HG02623 (cell line): ENCODE measurements around the gene NEK5.
A peak's percentile ranks its signal among the peaks of the same experiment; 100 is the strongest.
"Not testable (repeated sequence)": the region's sequence is repeated elsewhere in the genome, so short reads cannot be mapped to it uniquely, and the experiment has no call there.

Experiments
- ATAC-seq: cut with Tn5 transposase; IDR thresholded peaks from one replicate; pipeline ENCODE4 v1.9.1; 2021; ENCODE audit warnings: moderate library complexity; ENCODE audit not compliant: unreplicated experiment

The NEK5 gene

DNA sequence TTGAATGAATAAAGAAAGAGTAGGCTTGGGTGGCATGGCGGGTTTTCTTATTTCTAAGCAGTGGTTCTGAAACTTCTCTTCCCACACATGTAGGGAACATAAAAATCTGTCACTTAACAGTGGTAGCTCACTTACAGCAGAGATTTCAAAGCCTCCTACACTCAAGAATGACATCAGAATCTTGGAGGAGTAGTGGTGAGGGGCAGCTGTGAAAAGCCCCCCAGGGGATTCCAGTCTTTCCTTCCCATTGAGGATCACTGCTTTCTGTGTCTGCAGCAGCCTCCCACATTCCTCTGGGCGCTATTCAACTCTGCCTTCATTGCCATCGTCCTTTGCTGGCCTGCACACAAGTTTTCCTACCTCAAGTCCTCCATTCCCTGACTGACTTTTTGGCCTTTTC, 8.6 kb upstream of the NEK5 start:
- ATAC-seq = no peak

DNA sequence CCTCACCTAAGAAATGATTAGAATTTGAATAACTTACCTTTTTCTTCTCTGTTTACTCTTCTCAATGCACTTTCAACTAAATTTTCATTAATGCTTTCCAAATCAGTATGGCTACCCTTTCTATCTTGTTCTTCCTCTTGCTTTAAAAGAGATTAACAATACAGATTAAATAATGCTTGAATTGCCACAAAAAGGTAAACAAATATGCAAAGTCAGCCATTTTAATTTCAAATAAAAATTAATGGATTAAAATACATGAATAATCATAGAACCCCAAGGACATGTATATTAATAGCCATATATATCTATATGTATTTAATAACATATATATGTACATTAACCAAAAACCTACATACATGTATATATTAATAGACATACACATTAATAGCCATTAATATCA, 7.9 kb upstream of the NEK5 start:
- ATAC-seq = no peak

DNA sequence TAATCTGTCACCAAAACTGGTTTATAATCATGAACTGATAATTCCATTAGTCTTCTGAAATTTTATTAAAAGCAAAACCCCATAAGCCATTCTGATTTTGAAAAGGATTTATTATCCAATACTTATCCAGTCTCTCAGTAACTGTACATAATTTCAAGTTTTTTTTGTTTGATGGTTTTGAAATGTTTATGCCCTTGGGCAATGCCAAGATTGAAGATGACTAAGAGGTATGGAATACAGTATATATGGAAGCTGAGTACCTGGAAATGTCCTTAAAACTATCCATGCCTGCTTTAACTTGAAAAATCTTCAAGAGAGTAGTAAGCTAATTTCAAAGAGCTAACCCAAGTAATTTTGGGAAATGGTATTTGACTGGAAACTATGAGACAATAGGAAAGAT, 1.8 kb upstream of the NEK5 start:
- ATAC-seq = no peak

DNA sequence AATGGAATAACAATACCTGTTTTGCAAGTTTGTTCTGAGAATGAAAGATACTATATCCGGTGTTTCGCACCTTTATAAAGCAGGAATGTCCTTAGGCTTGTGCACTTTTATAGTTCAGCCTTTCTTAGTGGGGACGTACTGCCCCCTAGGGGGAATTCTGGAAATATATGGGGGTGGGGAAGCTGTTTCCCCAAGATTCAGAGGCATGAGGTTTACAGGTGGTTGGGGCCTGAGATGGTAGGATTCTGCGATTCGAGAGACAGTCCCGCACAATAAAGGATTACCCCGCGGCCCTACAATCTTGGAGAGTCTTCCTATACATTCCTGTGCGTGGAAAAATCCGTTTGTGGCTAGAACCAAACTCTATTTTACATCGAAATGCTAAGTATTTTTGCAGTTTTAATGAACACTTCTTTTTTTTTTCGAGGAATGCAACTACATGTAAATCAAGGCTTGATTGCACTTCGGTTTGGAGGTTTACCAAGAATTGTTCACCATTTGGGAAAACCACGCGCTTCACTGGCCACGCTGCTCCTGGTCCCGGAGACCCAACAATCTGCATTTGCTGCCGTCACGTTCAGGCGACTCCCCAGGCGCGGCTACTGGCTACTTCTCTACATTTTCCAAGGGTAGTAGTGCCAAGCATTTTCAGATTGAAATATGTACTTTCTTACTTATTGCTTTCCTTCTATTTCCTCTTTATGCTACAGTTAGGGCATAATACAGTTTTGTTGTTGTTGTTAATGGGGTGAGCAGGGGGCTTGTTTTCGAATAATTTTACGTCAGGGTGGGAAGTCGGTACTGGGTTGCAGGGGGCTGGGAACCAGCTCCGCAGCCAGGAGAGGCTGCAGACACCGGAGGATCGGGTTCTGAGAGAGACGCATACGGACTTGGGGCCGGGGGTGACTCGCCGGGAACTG, 830 bp downstream of the NEK5 start:
- peak; percentile 44 for ATAC-seq

DNA sequence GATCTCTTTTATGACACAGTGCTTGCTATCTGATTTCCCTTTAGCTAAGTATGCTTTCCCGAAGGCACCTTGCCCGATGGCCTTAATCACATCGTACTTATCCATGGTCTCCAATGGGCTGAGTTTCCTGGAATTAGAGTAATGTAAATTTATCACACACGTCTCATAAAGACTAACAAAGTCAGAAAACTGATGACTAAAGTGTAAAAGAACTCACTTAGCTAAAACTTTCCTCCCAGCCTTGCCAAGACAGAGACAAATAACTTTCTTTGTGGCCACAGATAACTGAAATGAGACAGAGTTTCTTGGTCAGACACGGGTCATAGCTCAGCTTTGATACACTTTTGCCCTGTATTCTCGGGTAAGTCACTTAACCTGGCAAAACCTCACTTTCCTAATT, 1.5 kb downstream of the NEK5 start:
- ATAC-seq = peak; percentile 19

DNA sequence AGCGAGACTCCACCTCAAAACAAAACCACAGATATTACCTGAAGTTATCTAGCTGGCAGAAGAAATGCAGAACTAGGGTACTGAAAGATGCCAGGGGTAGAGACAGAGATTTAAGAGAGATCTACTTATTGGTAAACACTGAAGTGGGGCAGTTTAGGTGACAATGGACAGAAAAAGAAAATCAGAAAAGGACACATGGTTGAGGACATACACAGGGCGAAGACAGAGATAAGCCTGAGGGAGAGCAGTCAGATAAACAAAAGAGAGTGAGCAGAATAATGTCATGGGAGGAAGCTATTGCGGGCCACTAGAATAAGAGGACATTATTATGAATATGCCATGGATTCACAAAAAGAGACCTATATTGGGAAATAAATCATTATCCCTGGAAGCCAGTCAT, 3.3 kb downstream of the NEK5 start:
- no peak for ATAC-seq

DNA sequence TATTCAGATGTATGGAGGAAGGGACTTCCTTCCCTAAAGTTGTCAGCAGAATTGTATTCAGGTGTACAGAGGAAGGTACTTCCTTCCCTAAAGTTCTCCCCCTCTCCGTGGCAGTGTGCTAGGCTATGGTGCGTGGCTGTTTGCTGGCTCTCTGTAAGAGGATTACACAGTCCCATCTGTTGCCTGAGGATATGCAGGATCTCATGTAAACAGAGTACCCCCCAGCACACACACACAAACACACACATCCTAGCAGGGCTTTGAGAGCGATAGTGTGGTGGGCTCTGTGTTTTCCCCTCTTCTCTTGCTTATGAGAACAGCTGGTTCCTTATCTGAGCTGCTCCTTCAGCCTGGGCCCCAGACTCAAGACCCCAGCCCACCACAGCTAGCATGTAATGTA, 10.3 kb downstream of the NEK5 start:
- ATAC-seq = no peak

DNA sequence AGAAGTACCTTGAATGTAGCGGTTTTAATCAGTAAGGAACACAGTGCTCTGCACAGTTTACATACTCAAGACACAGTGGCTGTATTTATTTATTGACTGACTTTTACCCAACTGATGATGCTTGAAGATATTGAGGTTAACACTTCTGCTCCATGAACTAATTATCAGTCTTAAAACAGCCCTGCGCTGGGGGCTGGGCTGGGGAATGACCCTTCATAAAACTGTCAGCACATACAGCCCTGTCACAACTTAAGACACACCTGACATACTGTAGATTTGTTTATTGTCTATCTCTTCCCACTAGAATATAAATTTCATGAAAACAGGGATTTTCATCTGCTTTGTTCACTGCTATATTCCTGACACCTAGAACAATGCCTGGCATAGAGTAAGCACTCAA, 10.8 kb downstream of the NEK5 start:
- ATAC-seq = no peak

DNA sequence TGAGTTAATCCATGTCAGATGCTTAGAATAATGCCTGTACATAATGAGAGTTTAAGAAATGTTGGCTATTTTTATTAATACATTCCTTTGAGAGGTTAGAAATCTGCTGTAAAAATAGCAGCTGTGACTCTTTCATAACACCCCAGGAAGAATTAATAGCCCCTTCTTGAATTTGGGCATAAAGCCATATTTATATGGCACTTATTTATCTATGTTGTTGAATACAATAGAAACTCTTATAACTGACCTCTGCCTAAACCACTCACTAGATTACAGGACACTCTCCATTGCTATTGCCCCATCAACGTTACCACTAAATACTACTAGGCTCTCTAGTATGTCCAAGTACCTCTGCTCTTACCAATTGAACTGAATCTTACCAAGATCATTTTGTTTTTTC, 16.3 kb downstream of the NEK5 start:
- no peak for ATAC-seq

DNA sequence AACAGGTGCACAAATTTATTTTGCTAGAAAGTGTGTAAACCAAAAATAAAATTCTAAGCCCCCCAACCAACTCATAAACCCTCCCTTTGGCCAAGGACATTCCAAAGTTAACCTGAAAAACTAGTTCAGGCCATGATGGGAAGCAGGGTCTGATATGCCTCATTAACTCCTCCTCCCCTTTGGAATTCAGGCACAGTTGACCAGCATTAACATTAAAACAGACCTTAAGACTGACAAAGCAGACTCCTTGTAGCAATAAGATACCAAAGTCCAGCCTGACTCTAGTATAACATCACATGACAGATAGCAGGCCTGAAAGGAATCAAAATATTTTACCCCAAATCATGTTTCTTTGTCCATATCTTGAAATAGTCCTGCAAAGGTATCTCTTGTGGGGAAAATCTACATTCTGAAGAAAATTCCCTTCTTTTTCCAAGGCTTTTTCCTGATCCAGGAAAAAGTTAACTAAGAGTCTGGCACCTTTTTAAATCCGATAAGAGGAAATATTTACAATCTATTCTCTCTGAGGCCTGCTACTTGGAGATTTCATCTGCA, 19.7 kb downstream of the NEK5 start:
- no peak for ATAC-seq

DNA sequence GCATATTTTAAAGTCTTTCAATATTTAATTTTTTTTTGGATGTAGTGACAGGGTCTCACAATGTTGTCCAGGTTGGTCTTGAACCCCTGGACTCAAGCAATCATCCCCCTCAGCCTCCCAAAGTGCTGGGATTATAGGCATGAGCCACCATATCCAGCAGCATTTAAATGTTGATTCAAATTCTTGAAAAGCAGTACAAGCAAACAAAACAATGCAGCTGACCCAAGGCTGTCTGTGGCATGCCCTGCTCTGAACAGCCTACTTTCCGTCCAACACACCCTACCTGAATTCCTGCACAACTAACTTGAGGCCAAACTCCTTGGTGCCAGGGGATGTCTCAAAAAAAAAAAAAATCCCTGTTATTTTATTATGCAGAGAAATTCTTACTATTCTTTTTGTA, 23.0 kb downstream of the NEK5 start:
- no peak for ATAC-seq

DNA sequence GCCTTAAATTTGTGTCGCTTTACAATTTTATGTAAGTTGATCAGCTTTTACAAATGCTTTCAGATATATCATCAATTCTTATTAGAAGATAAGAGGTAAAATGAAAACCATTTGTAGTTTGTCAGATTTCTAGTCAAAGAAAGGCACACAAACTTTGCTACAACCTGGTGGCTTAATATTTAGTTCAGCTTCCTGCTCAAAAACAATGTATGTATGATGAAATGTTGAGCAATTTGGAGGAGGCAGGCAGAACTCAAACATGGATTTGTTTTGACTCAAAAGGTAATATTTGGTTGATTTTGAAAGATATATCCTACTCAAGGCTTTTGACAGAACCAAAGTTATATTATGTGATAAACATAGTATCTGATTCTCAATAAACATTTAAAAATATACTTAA, 24.2 kb downstream of the NEK5 start:
- ATAC-seq = no peak

DNA sequence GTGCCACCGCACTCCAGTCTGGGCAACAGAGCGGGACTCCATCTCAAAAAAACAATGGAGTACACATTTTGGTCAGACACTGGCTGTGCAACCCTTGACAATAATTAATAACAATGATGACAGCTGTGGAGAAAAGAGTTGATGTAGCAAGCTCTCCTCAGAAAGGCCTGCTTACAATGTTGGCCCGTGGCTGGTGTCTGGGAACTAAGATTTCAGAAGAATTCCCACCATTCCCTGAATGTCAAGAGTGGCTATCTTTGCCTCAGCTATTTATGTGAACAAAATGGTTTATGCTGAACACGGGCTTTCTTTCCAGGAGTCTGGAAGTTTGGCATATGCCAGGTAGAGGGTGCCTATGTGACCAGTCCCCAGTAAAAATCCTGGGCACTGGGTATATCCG, 25.5 kb downstream of the NEK5 start:
- no peak for ATAC-seq

DNA sequence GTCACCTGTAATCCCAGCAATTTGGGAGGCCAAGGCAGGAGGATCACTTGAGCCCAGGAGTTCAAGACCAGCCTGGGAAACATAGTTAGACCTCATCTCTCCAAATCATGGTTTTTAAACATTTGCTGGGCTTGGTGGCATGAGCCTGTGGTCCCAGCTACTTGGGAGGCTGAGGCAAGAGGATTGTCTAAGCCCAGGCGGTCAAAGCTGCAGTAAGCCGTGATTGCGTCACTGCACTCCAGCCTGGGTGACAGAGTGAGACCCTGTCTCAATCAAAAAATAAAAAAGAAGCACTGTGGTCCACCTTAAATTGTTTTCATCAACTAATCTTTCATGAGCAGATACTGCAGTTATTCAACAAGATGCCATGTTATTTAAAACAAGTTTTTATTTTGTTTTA, 26.4 kb downstream of the NEK5 start:
- ATAC-seq = not testable (repeated sequence)

DNA sequence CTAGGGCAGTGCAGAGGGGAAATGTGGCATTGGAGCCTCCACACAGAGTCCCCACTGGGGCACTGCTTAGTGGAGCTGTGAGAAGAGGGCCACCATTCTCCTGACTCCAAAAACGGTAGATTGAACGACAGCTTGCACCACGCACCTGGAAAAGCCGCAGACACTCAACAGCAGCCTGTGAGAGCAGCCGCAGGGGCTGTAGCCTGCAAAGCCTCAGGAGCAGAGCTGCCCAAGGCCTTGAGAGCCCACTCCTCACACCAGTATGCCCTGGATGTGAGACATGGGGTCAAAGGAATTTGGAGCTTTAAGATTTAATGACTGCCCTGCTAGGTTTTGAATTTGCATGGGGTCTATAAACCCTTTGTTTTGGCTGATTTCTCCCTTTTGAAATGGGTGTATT, 31.7 kb downstream of the NEK5 start:
- no peak for ATAC-seq

DNA sequence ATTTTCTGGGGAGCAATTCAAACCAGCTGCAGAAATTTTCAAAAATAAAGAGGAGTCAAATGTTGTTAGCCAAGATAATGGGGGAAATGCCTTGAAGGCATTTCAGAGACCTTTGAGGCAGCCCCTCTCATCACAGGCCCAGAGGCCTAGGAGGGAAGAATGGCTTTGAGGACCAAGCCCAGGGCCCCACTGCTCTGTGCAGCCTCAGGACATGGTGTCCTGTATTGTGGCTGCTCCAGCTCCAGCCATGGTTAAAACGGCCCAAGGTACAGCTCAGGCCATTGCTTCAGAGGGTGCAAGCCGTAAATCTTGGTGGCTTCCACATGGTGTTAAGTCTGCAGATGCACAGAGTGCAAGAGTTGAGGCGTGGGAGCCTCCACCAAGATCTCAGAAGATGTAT, 32.1 kb downstream of the NEK5 start:
- no peak for ATAC-seq

DNA sequence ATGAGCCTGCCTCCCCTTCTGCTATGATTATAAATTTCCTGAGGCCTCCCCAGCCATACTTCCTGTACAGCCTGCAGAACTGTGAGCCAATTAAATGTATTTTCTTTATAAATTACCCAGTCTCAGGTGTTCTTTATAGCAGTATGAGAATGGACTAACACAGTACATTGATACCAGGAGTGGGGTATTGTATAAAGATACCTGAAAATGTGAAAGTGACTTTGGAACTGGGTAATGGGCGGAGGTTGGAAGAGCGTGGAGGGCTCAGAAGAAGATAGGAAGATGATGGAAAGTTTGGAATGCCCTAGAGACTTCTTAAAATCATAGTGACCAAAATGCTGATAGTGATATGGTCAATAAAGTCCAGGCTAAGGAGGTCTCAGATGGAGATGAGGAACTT, 32.8 kb downstream of the NEK5 start:
- no peak for ATAC-seq

DNA sequence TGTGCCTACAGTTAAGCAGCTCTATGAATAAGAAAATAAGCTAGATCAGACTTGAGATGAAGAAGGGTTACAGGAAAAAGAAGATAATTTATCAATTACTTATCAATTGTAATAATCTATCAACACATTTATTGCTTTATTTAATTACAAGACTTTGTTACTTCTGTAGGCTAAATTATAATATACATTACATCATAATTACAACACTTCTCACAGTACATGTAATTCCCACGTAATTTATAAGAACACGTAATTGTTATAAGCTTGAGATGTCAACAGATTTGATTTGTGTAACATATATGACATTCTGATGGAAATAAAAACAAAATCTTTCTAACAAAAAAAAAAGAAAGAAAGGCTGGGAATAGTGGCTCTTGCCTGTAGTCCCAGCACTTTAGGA, 36.8 kb downstream of the NEK5 start:
- ATAC-seq = no peak

DNA sequence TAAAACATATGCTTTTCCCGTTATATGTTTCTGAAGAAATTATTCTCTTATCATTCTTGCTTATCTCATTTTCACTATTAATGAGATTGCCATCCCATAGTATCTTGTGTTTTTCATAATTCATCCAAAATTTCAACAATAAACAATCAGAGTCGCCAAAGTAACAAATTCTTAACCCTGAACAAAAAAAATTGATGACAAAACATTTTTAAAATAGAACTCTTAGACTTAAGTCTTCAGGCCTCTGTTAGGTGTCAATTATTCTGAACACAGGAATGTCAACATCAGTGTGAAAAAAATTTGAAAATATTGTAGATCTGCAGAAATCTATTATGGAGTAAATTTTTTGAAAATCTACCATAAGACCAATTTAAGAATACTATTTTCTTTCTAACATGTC, 37.4 kb downstream of the NEK5 start:
- ATAC-seq = no peak

DNA sequence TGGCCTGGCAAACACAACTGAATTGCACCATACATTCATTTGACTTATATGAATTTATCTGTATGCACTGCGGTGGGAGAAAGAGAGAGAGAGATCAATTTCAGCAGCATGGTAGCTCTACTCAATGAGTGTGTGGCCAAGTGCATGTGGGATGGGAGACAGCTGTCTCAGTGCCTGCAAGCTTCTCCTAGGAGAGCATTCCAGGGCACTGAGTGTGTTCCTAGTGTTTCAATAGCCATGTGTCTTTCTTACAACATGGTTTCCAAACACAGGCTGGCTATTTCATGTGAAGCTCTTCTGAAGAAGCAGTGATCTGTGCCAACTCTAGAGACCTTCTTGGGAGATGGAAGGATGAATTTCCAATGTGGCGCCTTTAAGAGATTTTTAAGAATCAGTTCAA, 43.5 kb downstream of the NEK5 start:
- no peak for ATAC-seq

DNA sequence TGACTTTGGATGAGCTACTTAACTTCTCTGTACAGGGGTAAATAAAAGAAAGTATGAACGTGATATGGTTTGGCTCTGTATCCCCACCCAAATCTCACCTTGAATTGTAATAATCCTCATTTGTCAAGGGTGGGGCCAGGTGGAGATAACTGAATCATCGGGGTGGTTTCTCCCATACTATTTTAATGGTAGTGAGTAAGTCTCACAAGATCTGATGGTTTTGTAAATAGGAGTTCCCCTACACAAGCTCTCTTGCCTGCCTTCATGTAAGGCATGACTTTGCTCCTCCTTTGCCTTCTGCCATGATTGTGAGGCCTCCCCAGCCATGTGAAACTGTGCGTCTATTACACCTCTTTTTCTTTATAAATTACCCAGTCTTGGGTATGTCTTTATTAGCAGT, 43.9 kb downstream of the NEK5 start:
- not testable (repeated sequence) for ATAC-seq

DNA sequence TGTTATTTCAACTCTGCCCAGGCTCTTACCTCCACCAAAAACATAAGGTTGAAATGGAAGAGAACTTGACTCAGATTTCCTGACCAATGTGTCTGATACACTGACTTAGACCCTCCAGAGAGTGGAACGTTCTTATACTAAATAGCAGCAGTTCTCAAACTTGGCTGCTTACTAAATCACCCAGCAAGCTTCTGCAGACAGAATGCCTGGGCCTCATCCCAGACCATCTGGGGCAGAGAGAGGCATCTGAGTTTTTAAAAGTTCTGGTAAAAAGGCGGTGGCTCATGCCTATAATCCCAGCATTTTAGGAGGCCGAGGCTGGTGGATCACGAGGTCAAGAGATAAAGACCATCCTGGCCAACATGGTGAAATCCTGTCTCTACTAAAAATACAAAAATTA, 46.3 kb downstream of the NEK5 start:
- no peak for ATAC-seq

DNA sequence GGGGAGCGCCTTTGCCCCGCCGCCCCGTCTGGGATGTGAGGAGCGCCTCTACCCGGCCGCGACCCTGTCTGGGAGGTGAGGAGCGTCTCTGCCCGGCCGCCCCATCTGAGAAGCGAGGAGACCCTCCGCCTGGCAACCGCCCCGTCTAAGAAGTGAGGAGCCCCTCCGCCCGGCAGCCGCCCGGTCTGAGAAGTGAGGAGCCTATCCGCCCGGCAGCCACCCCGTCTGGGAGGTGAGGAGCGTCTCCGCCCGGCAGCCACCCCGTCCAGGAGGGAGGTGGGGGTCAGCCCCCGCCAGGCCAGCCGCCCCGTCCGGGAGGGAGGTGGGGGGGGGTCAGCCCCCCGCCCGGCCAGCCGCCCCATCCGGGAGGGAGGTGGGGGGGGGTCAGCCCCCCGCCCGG, 49.0 kb downstream of the NEK5 start:
- ATAC-seq = not testable (repeated sequence)
